Peyer's patch (tissue), 4 donors: ENCODE measurements around the gene FBXO21. TPM values are rescaled to one million over a fixed set of nuclear protein-coding genes. Genes with fewer than 3 reads are reported as not detected.
"Not testable (repeated sequence)": the region's sequence is repeated elsewhere in the genome, so short reads cannot be mapped to it uniquely, and the experiment has no call there.

ENCODE experiments used
- DNase-seq, 3 donors: peaks; one replicate each; pipeline ENCODE4 v3.0.0-alpha.2; 2017 to 2019
- H3K27ac ChIP-seq, 4 donors: fragments of 200-600 bp; sonication (generic); one replicate each; pipeline ENCODE4 v1.5.1; 2016 to 2019
- H3K27me3 ChIP-seq, 2 donors: fragments of 200-600 bp; sonication (generic); one replicate each; pipeline ENCODE4 v1.5.1; 2019
- H3K36me3 ChIP-seq, 3 donors: fragments of 200-600 bp; sonication (generic); one replicate each; pipeline ENCODE4 v1.5.1; 2016 to 2019
- H3K4me1 ChIP-seq, 4 donors: fragments of 200-600 bp; sonication (generic); one replicate each; pipeline ENCODE4 v1.5.1; 2016 to 2019
- H3K4me3 ChIP-seq, 4 donors: fragments of 200-600 bp; sonication (generic); 1 replicate in 3 of 4; 2 replicates in 1 of 4; pipeline ENCODE4 v1.5.1; 2016 to 2019; ENCODE audit warnings: mild to moderate bottlenecking in 1 of 4
- H3K9me3 ChIP-seq, 4 donors: fragments of 200-600 bp; sonication (generic); one replicate each; pipeline ENCODE4 v1.5.1; 2016 to 2019; ENCODE audit warnings: mild to moderate bottlenecking in 1 of 4
- CTCF ChIP-seq, 6 experiments: fragments of 450-650 bp in 4 of 6; fragments of 200-600 bp in 2 of 6; sonication (generic) in 1 of 6; IDR thresholded peaks; one replicate each; pipeline ENCODE4 v1.5.1; 2017 to 2019; ENCODE audit warnings: antibody characterized with exemption in 6 of 6, mild to moderate bottlenecking in 3 of 6, moderate library complexity in 1 of 6
- POLR2A ChIP-seq, 2 donors: fragments of 450-650 bp; IDR thresholded peaks; one replicate each; pipeline ENCODE4 v1.5.1; 2017; ENCODE audit warnings: antibody characterized with exemption in 2 of 2, mild to moderate bottlenecking in 2 of 2, moderate library complexity in 2 of 2
- total RNA-seq, 4 donors: library from RNA; depleted of rRNA; stranded (reverse); fragments of >200 nt; gene quantifications; one replicate each; pipeline ENCODE4 v1.1.0, GENCODE V29; 2016

FBXO21 gene
- total RNA-seq, 4 donors from 2014 or later, result 42.5 to 115 (median 68.8) TPM

GRCh38 chr12:117188121-117188665, 2.1 kb downstream of the FBXO21 start:
- H3K27ac ChIP-seq, result no peak overlapping the region
- no peak for TF ChIP-seq POLR2A (IDR thresholded peaks at IDR 0.05)
- TF ChIP-seq CTCF (IDR thresholded peaks at IDR 0.05), result no peak
- no peaks in the 10 kb centered on the region for H3K9me3 ChIP-seq
- H3K36me3 ChIP-seq, result peaks cover 0 to 32% (median 0%) of the 10 kb centered on the region in 3 donors
- no peaks in the 10 kb centered on the region for H3K27me3 ChIP-seq
- H3K4me1 ChIP-seq, result peaks cover 0 to 9% (median 2%) of the 10 kb centered on the region in 4 donors
- peak overlapping the region in 1 of 4 donors; percentile 84 for H3K4me3 ChIP-seq
- no peak for DNase-seq

- H3K9me3 ChIP-seq, result no peaks in the 10 kb centered on the region
- TF ChIP-seq CTCF (IDR thresholded peaks at IDR 0.05), result no peak
- TF ChIP-seq POLR2A (IDR thresholded peaks at IDR 0.05), result no peak
- no peak for DNase-seq
- no peaks in the 10 kb centered on the region for H3K27me3 ChIP-seq
- H3K4me3 ChIP-seq, result no peak overlapping the region
- no peak overlapping the region for H3K27ac ChIP-seq
- peaks cover 0 to 38% (median 0%) of the 10 kb centered on the region in 3 donors for H3K36me3 ChIP-seq
- peaks cover 0 to 9% (median 2%) of the 10 kb centered on the region in 4 donors for H3K4me1 ChIP-seq
Measured at GRCh38 chr12:117187421-117187820, 2.8 kb downstream of the FBXO21 start.

- Histone ChIP-seq H3K36me3 (peaks cover 0 to 64% (median 0%) of the 10 kb centered on the region in 3 donors), H3K27ac (no peak overlapping the region), H3K27me3 (no peaks in the 10 kb centered on the region), H3K4me1 (no peaks in the 10 kb centered on the region), H3K9me3 (no peaks in the 10 kb centered on the region), H3K4me3 (no peak overlapping the region)
- TF ChIP-seq POLR2A (IDR thresholded peaks at IDR 0.05) (no peak), CTCF (IDR thresholded peaks at IDR 0.05) (no peak)
- peak in 1 of 3 donors; percentile 33 for DNase-seq
Measured at GRCh38 chr12:117182866-117183265, 7.4 kb downstream of the FBXO21 start.

GRCh38 chr12:117181468-117181843, 8.8 kb downstream of the FBXO21 start:
- peaks cover 0 to 74% (median 0%) of the 10 kb centered on the region in 3 donors for H3K36me3 ChIP-seq
- H3K27ac ChIP-seq, H3K4me1 ChIP-seq, H3K27me3 ChIP-seq, H3K9me3 ChIP-seq, DNase-seq, H3K4me3 ChIP-seq: not testable (repeated sequence)

- TF ChIP-seq POLR2A (IDR thresholded peaks at IDR 0.05) (no peak), CTCF (IDR thresholded peaks at IDR 0.05) (no peak)
- DNase-seq, result no peak
- peaks cover 0 to 75% (median 0%) of the 10 kb centered on the region in 3 donors for H3K36me3 ChIP-seq
- no peaks in the 10 kb centered on the region for H3K9me3 ChIP-seq
- no peak overlapping the region for H3K4me3 ChIP-seq
- H3K27me3 ChIP-seq, result no peaks in the 10 kb centered on the region
- no peaks in the 10 kb centered on the region for H3K4me1 ChIP-seq
- H3K27ac ChIP-seq, result no peak overlapping the region
Measured at GRCh38 chr12:117180758-117181467, 9.4 kb downstream of the FBXO21 start.

GRCh38 chr12:117178745-117179144, 11.5 kb downstream of the FBXO21 start:
- TF ChIP-seq POLR2A (IDR thresholded peaks at IDR 0.05), result no peak
- no peak for TF ChIP-seq CTCF (IDR thresholded peaks at IDR 0.05)
- no peak for DNase-seq
- H3K27ac ChIP-seq, result no peak overlapping the region

More at GRCh38 chr12:117178745-117179144, 11.5 kb downstream of the FBXO21 start:
- no peaks in the 10 kb centered on the region for H3K9me3 ChIP-seq
- peaks cover 0 to 63% (median 0%) of the 10 kb centered on the region in 3 donors for H3K36me3 ChIP-seq
- no peaks in the 10 kb centered on the region for H3K4me1 ChIP-seq
- no peak overlapping the region for H3K4me3 ChIP-seq
- H3K27me3 ChIP-seq, result no peaks in the 10 kb centered on the region
